NAMALWA (cell line): ENCODE data around the gene SEMA6A.

Experiments
- DNase-seq: peaks from one replicate; pipeline ENCODE4 v3.0.0-alpha.2; 2015; ENCODE audit warnings: low spot score

Gene SEMA6A

DNA sequence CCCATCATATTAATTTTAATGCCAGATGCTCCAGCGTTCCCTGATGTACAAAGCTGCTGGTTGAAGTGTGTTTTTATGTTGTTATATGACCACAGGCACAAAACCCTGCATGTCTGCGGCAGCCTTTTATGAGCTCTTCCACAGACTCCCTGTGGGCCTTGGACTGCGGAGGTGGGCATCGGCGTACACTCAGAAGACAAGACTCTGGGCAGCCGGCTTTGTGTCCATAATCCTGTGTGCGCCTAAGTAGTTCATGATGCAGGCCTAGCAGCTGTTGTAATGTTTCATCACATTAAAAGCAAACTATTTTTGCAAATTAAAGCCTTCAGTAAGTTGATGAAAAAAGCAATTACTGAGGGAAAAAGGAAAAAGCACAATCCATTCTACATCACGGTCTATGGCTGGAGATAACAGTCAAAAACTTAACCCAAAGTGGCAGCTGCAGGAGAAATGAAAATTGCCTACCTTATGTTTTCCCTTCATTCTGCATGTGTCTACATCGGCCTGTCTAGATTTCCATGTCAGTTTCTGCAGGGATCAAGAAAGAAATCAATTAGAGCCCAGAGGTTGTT lies 78.8 kb downstream of the SEMA6A start:
- DNase-seq, result no peak

DNA sequence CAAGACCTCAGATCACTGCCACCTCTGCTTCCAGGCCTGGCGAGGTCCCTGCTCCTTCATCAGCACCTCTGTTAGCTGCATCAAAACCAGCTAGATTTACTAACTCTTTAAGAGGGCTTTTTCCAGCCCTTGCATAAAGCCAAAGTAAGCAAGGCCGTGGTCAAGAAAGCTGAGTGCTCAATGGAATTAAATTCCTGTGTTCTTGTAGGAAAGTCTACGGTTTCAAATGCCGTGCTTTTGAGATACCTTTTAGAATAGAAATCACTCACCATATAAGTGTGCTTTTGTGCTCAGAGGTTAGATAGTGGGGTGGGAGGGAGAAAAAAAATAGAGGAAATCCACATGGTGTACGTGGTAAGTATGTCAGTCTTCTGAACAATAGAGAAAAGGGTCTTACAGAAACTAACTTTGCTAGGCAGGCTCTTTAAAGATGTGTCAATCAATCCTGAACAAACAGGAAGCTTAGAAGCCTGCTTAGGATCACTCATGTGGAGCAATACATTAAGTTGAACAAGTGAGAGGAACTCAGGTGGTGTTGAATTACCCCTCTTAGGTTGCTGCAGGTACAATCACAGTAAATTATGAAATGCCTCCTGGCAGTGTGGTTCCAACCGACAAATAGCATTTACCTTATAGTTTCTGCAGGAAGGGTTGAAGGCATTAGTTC lies 79.7 kb downstream of the SEMA6A start:
- no peak for DNase-seq

DNA sequence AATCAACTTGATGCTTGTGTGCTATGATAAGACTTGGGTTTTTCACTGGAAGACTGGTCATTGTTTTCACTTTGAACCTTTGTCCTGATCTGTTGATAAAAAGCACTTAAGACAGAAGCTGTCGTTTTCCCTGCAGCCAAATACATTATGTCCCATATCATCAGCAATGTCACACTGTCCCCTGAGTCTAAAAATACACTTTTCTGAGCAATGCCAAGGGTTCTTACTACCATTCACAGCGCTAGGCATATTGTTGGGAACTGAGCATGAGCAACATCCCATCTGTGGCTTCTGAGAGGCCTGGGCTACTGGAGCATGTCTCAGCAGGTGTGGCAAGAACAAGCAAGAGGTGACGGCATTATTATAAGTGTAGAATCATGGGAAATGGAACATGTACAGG lies 81.8 kb downstream of the SEMA6A start:
- DNase-seq, result no peak

DNA sequence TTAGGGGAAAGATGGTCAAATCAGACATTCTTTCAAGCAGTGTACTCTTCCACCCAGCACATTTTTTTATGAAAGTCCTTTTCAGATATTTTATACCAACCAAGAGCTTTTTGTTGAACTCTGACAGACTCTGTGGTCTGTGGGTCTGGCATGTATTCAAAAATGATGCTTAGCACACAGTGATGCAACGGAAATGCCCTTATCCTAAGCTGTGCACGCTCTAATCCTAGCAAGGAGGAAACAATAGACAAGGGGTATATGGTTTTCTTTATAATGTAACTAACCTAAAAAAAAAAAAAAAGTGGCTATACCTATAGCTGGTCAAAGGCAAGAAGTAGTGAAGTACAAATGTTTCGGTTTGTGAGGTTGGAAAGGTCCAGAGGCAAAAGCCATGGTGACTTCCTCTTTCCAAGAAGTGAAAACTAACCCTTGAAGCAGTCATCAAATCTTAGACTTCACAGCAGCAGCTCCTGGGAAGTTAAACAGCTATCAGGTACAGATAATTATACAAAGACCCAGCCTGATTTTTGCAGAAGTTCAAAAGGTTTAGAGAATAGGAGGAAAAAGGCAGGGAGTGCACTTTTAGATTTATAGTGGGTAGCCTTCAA lies 82.5 kb downstream of the SEMA6A start:
- DNase-seq, result no peak

DNA sequence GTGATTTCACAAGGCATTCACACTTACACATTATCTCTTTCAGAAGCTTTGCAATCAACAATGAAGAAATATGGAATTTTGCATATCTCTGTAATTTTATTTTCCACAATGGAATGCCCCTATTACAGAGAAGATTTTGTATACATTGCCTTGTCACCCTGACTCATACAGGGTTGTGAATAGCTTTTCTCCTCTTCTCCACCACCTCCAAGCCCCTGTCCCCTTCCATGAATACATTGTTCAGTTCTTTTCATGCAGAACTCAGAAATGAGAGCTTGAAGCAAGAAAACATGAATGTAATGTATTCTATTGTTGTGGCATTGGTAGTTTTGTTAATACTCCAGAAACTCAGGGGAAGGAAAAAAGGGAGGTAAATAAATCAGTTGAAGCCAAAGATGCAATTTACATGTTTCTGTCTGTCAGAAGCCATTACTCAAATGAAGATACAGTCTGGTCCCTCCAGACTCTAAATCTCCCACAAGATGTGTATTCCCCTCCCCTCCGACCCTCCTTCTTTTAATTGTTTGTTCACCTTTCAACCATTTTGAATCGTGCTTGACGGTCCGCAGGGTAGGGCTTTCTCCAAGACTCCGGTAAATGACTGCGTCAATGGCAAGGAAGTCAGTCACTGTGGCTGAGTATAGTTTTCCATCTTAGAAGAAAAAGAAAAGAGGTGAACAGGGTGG lies 86.1 kb downstream of the SEMA6A start:
- no peak for DNase-seq

DNA sequence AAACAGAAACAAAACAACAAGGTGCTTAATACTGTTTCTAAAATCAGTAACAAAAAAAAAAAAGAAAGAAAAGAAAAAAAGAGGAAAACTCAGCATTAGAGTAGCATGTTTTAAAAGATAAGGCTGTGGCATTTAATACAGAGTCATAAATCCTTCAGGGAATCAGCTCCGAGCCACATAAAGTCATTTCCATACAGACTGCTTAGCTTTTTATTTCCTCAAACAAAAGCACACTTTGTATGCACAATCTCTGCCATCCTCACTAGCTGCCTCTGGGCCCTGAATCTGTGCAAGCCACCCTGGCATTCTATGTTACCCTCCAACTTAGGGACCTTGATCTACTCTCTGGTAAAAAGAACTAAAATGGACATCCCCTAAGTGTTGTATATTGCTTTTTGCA lies 87.6 kb downstream of the SEMA6A start:
- no peak for DNase-seq

DNA sequence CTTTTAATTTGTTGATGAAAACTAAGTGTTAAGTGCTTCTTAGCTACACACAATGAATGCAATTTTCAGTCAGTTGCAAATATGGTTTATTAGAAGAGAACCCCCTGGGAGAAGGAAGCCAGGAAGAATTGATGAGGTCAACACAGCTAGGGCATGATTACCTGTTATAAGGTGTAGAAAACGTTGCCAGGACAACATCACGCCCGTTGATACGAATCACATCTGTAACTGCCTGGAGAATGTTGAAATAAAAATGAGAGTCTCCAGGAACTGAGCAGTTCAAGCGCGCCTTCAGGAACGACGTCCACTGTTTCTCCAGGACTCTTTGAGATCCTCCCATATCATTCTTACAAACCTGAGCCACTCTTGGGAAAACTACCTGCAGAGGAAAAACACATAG lies 88.0 kb downstream of the SEMA6A start:
- DNase-seq, result no peak

DNA sequence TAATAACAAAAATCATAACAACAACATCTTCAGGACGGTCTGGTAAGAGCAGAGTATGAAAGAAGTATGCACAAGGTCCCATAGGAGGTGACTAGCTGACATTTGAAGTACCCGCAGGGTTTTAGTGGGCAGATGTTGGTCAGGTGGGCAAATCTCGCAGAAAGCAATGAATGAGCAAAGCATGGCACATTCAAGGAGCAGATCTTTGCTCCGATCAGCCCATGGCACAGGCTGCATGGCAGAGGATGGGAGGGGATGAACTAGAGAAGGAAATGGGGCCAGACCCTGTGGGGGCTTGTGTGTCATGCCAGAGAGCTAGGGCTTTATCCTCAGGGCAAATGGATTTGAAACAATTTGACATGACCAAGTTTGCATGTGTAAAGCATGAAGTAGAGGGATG lies 90.0 kb downstream of the SEMA6A start:
- no peak for DNase-seq

DNA sequence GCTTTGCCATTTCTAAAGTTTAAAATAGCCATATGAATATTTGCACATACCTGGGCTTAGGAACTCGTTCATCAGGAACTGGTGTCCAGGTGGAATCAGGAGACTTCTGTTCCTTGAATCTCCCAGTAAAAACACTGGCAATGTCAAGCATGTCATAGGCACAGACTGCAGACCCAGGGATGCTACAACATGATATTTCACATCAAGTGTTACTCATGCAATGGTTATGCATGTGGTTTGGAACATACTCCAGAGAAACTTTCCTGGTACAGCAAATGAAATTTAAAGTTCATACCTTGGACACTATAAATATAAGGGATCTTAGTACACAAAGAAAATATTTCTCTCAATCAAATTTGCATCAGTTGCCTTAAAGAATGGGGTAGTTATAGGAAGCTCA lies 92.2 kb downstream of the SEMA6A start:
- DNase-seq, result no peak

DNA sequence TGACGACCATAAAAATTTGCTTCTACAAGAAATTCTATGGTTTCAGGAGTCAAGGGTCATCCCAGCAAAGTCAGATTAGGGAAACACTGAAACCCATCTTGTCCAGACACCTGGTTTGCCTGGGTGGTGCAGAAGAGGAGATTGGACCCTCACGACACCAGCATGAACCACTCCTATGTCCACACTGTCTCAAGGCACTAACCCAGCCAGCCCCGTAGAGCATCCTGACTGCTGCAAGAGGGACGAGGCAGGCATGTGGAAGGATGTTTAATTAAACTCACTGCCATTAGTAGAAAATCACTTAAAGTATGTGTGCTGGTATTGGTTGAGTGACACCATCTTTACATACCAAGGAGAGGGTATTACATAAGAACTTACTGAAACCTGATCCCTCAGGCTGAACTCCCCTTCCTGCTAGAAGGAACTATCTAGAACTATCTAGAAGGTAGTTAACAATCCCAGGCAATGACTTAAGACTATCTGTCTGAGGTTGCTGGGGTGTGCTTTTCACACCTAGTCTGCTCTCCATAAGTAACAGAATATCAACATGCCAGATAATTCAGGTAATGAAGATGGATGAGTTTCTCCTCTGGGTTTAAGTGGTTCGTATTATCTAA lies 93.6 kb downstream of the SEMA6A start:
- DNase-seq, result no peak

DNA sequence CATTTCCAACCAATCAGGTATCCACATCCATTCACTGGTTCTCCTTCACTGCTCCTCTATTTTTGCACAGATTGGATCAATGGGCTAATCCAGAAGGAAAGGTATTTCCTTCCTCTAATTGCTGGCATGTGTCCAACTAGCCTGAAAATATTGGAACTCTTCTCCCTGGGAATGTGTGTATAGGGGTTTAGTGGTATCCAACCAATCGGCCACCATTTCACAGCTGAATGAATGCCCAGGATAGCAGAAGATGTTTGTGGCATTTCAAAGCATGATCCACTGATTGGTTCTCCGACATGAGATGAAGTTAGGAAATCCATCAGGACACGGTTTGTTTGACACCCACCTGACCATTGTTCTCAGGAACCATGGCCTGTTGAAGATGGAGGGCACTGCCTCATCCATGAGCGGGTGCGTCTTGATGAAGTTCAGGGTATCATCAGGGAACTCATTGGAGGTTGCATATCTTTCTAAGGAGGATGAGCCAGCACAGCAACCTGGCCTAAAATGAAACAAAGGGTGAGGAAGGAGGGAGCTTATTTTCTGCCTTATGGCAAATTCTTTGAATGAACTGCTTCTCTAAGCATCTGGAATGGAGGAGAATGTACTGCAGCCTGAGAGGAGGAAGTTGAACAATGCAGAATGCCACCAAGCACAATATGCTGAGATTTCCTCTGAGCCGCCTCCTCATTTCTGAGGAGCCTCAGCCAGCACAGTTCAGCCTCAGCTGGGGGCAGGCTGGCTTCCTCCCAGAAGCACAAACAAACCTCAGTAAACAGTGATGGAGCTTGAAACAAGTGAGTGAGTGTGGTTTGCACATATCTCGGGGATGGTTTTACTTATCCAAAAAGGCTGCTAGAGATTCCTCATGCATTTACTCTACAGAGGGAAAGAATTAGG lies 94.6 kb downstream of the SEMA6A start:
- no peak for DNase-seq

DNA sequence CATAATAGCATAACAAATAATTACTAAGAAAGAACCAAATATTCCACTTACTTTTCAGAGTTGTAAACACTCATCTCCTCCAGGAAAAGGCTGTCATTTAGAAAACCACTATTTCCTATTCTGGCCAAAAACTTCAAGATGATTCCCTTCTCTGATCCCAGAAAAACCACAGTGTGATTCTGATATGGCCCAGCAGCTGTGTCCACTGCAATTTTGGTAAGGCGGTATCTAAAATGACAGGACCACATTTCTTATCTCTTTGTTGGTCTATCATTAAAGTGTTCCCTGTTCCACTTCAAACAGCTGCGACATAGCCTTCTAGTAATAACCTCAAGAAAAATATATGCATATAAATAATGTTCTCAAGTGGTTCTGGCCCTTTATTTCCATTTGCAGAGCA lies 96.1 kb downstream of the SEMA6A start:
- no peak for DNase-seq

DNA sequence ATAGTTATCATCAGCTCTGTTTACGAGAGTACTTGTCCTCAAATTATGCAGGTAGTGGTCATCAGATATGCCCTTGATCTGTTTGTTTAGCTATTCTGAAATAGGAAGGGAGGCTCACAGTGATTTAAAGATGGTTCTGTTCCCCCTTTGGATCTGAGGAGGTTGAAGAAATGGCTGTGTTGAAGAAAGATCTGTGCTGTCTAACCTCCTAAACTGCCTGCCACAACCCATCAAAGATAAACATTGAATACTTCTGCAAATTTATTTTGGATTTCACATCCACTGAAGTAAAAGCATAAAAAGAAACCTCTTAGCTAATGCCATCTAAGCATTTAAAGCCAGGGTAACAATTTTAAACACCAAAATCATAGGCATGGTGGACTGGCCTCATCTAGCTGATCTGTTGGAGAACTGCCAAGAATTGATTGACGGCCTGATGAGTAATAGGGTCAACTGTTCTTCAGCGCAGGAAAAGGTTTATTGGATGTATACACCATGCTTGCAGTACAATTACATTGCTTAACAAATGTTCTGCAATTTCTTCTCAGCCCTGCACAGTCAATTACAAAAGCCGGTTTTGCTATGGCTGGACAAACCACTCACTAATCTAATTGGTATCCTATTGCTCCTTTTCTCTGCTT lies 97.6 kb downstream of the SEMA6A start:
- DNase-seq, result no peak

DNA sequence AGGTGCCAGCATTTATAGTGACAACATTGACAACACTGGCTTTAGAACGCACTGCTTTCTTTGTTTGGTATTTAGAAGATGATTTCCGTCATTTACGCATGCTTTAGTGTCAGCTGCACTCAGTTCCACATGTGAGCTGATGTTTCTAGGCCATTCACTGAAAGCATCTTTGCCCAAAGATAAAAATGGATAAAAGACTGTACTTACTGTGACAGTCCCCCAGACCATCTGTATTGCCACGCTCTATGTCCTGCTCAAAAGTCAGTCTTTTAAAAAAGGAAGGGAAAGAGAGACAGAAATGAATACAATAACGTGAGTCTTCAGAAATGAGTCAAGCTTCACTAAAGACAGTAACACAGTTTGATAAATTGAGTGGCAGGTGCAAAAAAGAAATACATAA lies 99.3 kb downstream of the SEMA6A start:
- no peak for DNase-seq

DNA sequence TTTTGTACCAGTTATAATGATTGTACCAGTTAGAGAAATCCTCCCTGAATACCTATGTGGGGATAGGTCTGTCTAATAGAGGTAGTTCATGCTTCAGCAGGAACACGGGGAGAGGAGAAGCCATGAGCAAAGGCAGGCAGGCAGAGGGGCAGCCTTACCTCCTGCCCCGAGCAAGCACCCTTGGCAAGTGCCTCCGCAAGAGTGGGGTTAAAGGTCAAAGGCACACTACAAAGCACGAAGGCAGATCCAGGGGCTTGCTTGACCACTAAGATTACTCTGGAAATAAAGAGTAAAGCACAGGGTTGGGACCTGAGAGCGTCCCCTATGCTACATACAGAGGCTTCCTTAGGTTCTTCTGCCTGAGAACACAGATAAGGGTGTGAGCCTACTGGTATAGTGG lies 100.9 kb downstream of the SEMA6A start:
- DNase-seq, result no peak

DNA sequence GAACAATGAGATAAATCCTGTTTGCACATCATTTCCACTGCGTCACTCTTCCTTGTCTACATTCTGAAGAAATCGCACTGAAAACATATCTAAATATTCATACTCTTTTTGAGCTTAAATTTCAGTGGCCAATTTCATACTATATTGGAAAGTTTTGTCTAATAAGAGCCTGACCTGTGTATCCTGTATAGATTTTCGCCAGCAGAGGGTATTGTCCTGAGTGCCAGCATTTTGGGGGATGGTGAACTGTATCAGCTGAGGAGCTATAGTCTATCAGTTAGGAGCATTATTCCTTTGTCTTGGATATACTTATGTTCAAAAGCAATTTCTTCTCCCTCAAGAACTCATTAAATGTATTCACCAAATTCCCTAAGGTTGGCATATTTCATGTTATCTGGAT lies 102.3 kb downstream of the SEMA6A start:
- DNase-seq, result no peak

DNA sequence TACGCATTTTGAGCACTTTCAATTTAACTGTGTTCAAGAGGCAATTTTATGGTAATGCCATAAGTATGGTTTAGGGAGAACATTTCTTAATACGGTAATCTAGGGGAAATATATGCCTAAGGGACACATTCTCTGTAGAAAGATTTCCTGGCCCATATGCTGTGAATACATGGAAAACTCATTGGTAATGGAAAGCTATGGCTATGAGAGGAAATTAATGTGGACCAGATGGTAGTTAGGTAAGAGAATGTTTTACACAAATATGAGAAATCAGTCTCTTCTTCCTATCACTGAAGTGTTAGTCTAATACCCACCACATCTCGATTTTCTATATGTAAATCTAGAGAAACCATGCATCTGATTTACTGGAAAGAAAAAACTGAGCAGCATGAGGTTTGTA lies 105.0 kb downstream of the SEMA6A start:
- DNase-seq, result no peak

DNA sequence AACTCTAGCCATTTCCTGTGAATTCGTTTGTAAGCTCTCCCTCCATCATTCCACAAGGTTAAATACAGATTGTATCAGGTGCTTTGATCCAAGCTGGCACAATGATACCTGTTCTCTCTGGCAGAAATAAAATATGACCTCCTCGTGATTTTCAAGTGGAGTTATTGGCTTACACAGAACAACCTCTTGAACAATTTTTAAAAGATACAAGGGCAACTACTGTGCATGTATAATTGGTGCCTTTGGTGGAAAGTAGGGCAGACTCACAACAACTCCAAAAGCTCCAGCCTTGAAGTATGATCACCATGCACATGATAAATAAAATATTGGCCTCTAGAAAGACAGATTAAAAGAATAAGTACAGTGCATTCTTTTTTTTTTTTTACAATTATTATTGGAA lies 106.0 kb downstream of the SEMA6A start:
- no peak for DNase-seq

DNA sequence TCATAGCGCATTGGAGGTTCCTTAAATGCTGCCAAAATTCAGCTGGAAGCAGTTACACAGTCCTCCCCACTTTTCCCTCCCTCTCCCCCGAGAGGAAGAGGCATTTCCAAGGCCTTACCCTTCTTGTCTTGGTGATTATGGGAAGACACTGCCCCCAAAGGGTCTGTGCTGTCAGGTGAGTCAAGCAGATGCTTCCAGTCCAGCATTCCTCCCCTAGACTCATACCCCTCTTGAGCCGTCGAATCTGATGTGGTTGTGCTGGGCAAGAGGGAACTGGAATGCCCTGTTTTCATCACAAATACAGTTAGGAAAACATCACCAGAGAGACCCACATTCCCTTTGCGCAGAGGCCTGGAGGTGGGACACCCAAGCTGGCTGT lies 107.2 kb downstream of the SEMA6A start:
- no peak for DNase-seq

DNA sequence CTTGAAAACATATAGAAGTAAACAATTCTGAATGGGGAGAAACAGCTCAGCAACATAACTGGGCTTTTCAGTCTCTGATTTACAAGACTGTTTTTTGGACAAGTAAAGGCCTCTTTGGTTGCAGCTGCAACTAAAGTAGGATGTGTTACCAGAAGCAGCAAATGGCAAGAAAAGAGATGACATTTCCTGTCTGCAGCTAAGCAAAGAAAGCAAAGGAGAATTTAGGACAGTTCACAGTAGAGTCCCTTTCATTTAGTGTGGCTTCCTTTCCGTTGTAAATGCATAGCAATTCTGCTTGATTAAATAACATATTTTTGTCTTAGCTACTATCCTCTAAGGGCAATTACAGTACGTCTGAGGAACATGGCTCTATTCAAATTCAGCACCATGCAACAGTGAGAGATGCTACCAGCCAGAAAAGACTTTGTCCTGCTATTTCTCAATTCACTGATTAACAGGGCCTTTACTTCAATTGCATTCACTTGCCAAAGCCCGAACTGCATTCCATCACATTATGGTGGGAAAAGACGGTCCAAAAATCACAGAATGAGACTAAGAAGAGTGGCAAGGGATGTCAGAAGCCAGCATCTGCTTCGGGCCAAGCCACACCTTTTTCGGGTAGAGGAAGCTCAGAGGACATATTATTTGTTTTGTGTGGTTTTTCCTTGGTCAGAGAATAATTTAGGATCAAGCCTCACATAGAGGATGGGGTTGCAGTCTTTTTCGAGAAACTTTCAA lies 107.7 kb downstream of the SEMA6A start:
- DNase-seq, result no peak

DNA sequence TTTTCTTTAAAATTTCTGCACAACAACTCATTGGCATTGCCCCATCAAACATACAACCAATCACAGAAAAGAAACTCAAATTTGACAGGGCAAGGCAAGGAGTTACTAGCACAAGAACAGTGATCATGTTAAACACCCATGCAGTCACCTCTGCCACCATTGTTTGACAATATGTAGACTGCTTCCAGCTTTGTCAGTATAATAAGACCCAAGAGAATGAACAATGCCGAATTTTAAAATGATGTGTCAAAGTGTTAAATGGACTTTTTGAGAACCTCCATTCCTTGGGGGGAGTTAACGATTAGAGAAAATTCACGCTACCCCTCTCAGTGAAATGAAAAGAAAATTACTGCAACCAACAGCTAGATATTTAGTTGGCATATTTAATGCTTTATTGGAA lies 109.2 kb downstream of the SEMA6A start:
- no peak for DNase-seq
